SU-DHL-6 (cell line): ENCODE measurements around the gene SPP2.

ENCODE experiments used
- H2AFZ ChIP-seq: fragments of 200-600 bp; sonication (generic); 2 replicates; pipeline ENCODE4 v1.6.1; 2014; ENCODE audit warnings: low read depth, mild to moderate bottlenecking, moderate library complexity, mixed read lengths, antibody characterized with exemption, low read length; ENCODE audit not compliant: severe bottlenecking
- H3F3A ChIP-seq: fragments of 200-600 bp; shearing (Covaris generic); 2 replicates; pipeline ENCODE4 v1.6.0; 2016; ENCODE audit warnings: antibody characterized with exemption, mild to moderate bottlenecking; ENCODE audit not compliant: insufficient read depth
- H3K27ac ChIP-seq: fragments of 200-600 bp; sonication (generic); 2 replicates; pipeline ENCODE4 v1.5.1; 2016; ENCODE audit warnings: low read depth, mild to moderate bottlenecking, low read length, moderate library complexity, mixed read lengths
- H3K27me3 ChIP-seq: fragments of 200-600 bp; sonication (generic), shearing (Covaris generic); 2 replicates; pipeline ENCODE4 v1.6.0; 2014; ENCODE audit warnings: mild to moderate bottlenecking, low read length
- H3K36me3 ChIP-seq: fragments of 200-600 bp; sonication (generic); 2 replicates; pipeline ENCODE4 v1.6.1; 2014; ENCODE audit warnings: mild to moderate bottlenecking, low read length, mixed read lengths
- H3K4me2 ChIP-seq: fragments of 300-600, 200-600 bp; shearing (Covaris generic), sonication (generic); 2 replicates; pipeline ENCODE4 v1.6.0; 2014; ENCODE audit warnings: low read length, low read depth, mild to moderate bottlenecking; ENCODE audit not compliant: poor library complexity, severe bottlenecking
- H3K4me3 ChIP-seq: fragments of 200-600 bp; sonication (generic); 2 replicates; pipeline ENCODE4 v1.5.1; 2014; ENCODE audit warnings: antibody characterized with exemption, low read length, mild to moderate bottlenecking, mixed read lengths; ENCODE audit not compliant: insufficient read depth, poor library complexity, severe bottlenecking
- H3K79me2 ChIP-seq: fragments of 200-600 bp; sonication (generic); 2 replicates; pipeline ENCODE4 v1.6.1; 2014; ENCODE audit warnings: mild to moderate bottlenecking, low read length, moderate library complexity; ENCODE audit not compliant: insufficient read depth
- H3K9ac ChIP-seq: fragments of 200-600 bp; sonication (generic); 2 replicates; pipeline ENCODE4 v1.7.0; 2014; ENCODE audit warnings: mild to moderate bottlenecking, low read length
- H3K9me2 ChIP-seq: fragments of 200-600 bp; sonication (generic); replicated peaks from 2 replicates; pipeline ENCODE4 v1.6.1; 2014; ENCODE audit warnings: low read length; ENCODE audit not compliant: insufficient read depth
- H3K9me3 ChIP-seq: fragments of 200-600 bp; sonication (generic); 2 replicates; pipeline ENCODE4 v1.6.1; 2014; ENCODE audit warnings: low read length, mixed read lengths; ENCODE audit not compliant: insufficient read depth
- H4K20me1 ChIP-seq: fragments of 200-600 bp; sonication (generic); 2 replicates; pipeline ENCODE4 v1.6.1; 2014; ENCODE audit warnings: low read depth, mild to moderate bottlenecking, antibody characterized with exemption, low read length, moderate library complexity, mixed read lengths
- CTCF ChIP-seq: fragments of 200-600 bp; sonication (generic); IDR thresholded peaks from one replicate; pipeline ENCODE4 v1.5.1; 2017; ENCODE audit warnings: antibody characterized with exemption, mild to moderate bottlenecking, low read length, moderate library complexity; ENCODE audit not compliant: insufficient read depth, poor library complexity, severe bottlenecking
- EZH2phosphoT487 ChIP-seq: fragments of 200-600 bp; sonication (generic), shearing (Covaris generic); conservative IDR thresholded peaks from 2 replicates; pipeline ENCODE4 v1.6.1; 2018; ENCODE audit warnings: mild to moderate bottlenecking, antibody characterized with exemption, low read length, moderate library complexity, mixed read lengths

The SPP2 gene

GRCh38 chr2:234116010-234116409 is 65.5 kb downstream of the SPP2 start:
- H2AFZ ChIP-seq, result no peak overlapping the region
- H3K27ac ChIP-seq, result no peak overlapping the region
- no peak overlapping the region for H3K4me2 ChIP-seq
- no peak overlapping the region for H3K9ac ChIP-seq
- no peaks in the 10 kb centered on the region for H3F3A ChIP-seq
- no peaks in the 10 kb centered on the region for H3K9me2 ChIP-seq
- no peaks in the 10 kb centered on the region for H3K27me3 ChIP-seq
- no peaks in the 10 kb centered on the region for H4K20me1 ChIP-seq
- H3K9me3 ChIP-seq, result no peaks in the 10 kb centered on the region
- no peaks in the 10 kb centered on the region for H3K36me3 ChIP-seq
- H3K79me2 ChIP-seq, result no peaks in the 10 kb centered on the region
- TF ChIP-seq EZH2phosphoT487 (no peak), CTCF (no peak)
- no peak overlapping the region for H3K4me3 ChIP-seq

- TF ChIP-seq EZH2phosphoT487, result no peak
- TF ChIP-seq CTCF, result no peak
- no peak overlapping the region for H3K9ac ChIP-seq
Measured at GRCh38 chr2:234121999-234122398, 71.5 kb downstream of the SPP2 start.

GRCh38 chr2:234125451-234126145 is 75.1 kb downstream of the SPP2 start:
- no peak overlapping the region for H3K4me2 ChIP-seq
- H3K27ac ChIP-seq, result no peak overlapping the region
- TF ChIP-seq CTCF (no peak), EZH2phosphoT487 (no peak)
- H3K9me3 ChIP-seq, result no peaks in the 10 kb centered on the region
- no peaks in the 10 kb centered on the region for H3K36me3 ChIP-seq
- no peaks in the 10 kb centered on the region for H4K20me1 ChIP-seq
- H3K79me2 ChIP-seq, result no peaks in the 10 kb centered on the region
- H3F3A ChIP-seq, result no peaks in the 10 kb centered on the region
- H3K4me3 ChIP-seq, result no peak overlapping the region
- no peak overlapping the region for H3K9ac ChIP-seq
- H2AFZ ChIP-seq, result no peak overlapping the region
- H3K9me2 ChIP-seq, result no peaks in the 10 kb centered on the region
- H3K27me3 ChIP-seq, result no peaks in the 10 kb centered on the region

More at GRCh38 chr2:234121999-234122398, 71.5 kb downstream of the SPP2 start:
- Histone ChIP-seq H3K4me2 (no peak overlapping the region), H3K36me3 (no peaks in the 10 kb centered on the region), H3K9me3 (no peaks in the 10 kb centered on the region), H3K27ac (no peak overlapping the region), H4K20me1 (no peaks in the 10 kb centered on the region), H3F3A (no peaks in the 10 kb centered on the region), H3K79me2 (no peaks in the 10 kb centered on the region), H2AFZ (no peak overlapping the region), H3K27me3 (no peaks in the 10 kb centered on the region), H3K4me3 (no peak overlapping the region), H3K9me2 (no peaks in the 10 kb centered on the region)
